HuH-7 (cell line): Measurements from ENCODE around the gene HIVEP2.

ENCODE experiments used
- DNase-seq: peaks from one replicate; pipeline ENCODE4 v3.0.0; 2011; ENCODE audit warnings: low spot score

Gene HIVEP2

DNA sequence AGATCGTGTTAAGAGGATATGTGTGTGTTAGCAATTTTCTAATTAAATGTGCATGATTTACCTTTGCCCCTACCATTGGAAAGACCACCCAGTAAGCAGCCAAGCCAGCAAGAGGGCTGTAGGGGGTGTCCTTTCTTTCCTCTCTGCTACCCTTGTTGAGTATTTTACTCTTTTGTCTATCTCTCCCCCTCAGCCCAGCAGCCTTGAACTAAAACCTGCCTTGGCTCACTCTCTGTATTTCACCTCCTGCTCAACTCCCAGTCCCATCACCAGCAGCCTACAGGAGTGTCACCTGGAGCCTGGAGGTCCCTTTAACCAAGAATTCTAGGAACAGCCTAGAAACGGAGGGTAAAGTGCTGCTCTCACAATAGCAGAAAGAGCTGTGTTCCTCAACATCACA lies 81.0 kb downstream of the HIVEP2 start:
- DNase-seq = no peak

GRCh38 chr6:142861711-142862110 lies 83.3 kb downstream of the HIVEP2 start:
- DNase-seq = no peak

GRCh38 chr6:142860498-142860897 lies 84.5 kb downstream of the HIVEP2 start:
- no peak for DNase-seq

GRCh38 chr6:142857796-142858555 lies 87.0 kb downstream of the HIVEP2 start:
- no peak for DNase-seq

DNA sequence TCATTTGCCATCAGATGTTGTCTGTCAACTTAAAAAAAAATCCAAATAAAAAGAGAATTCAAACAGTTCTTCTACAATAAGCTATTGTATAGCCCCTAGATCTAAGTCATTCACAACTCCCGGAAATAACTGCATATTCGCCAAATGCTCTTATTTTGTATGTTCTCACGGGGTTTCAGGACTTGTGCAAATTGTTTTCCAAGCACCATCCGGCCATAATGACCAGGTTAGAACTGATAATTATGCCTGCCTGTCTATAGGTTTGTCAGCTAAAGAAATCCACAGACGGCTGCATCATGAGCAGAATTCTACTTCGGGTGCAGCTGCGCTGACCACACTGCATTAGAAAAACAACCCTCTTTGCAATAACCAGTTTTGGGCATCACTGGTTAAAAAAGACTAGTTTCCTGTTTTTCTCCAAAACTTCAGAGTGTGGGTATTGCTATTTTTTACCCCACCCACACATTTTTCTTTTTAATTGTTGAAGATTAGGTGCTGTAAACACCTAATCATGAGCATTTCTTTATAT lies 87.7 kb downstream of the HIVEP2 start:
- DNase-seq = no peak

DNA sequence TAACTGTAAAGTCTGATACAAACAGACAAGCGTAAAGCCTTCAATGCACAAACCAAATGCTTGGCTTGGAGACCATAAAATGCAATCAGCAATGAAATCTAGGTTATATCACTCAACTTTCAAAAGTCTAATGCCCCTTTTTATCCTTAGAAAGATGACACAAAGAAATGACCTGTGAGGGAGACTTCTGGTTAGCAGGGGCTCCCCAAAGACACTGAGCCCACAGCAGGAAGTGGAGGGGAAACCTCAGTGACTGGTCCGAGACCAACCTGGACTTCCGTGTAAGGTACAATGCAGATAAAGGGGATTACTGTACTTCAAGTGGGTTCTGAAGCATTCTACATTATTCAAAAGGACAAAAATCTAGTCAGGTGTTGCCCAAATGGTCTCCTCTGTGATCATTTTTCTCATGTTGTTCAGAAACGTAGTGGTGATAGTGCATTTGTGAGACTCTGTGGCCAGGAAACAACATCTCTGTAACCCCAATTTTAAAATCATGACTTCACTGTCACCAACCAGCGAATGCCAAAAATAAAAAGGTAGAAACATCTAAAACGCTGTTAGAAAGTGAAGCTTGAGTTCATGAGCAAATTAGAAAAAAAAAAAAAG lies 88.2 kb downstream of the HIVEP2 start:
- no peak for DNase-seq

DNA sequence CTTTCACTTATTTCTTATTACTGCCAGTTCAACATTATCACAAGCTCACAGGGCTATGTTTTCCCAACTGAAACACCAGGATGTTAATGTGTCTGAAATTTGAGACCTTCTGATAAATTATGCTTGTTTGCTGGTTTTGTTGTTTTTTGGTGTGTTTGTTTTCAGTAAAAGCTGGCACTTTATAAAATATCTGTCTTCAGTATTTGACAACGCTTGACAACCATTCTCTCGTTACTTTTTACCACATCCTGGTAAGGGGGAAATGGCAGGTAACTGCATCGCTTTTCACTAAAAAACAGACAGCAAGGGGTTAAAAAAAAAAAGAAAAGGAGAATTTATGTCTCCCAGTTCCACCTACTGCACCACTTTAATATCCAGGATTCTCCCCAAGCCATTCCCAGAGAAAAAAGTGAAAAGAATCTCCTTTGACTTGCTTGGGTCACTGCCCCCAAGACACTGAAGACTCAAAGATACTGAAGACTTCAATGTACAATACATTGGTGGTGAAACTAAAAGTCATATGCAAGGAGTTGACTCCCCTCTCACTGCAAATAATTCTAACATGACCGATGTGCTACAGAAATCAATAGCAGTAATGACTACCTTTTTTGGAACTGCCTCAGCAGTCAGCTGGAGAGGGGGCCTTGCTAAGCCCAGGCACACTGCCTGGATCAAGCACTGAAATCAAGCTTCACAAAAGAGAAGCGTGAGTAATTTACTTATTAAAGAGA lies 88.9 kb downstream of the HIVEP2 start:
- no peak for DNase-seq

- no peak for DNase-seq
These were observed 90.1 kb downstream of the HIVEP2 start for GRCh38 chr6:142854589-142855488.

DNA sequence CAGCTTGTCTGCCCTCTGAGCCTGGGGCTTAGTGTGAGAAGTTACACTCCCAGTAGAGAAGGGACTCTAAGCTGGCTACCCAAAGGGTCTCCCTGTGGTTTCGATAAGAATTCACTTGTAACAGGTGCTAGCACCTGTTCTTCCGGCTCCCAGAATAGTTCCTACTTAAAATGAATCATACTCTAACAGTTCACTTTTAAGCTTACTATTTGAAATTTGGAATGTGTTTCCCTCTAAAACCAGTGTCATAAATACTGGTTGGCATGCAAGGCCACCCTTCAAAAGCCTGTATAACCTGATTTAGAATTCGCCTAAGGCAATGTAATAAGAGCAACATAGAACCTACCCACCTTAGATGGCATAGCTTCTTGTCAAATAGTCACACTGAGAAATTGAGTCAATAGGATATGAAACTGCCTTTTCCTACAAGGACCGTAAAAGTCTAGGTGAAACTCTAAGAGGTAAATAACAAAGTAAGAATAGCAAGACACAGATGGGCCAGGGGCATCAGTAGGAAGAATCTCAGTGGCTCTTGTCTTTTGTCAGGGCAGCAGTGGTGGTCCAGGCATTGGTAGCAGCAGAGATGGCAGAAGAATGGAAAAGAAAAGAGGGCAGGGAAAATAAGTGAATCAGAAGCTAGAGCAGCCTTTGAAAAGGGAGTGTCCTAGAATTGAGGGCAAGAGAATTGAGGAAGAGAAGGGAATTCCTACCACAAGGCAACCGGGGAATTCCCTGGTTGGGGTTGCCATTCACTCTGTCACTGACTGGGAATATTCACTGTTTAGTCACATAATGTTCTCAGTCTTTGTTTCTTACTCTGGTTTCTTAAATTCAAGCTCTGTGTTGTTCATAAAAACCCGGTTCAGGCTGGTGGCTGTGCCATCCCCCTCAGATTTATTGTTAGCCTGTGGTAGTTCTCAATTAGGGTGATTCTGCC lies 91.5 kb downstream of the HIVEP2 start:
- no peak for DNase-seq

- no peak for DNase-seq
These were observed 93.4 kb downstream of the HIVEP2 start for GRCh38 chr6:142851601-142852000.

DNA sequence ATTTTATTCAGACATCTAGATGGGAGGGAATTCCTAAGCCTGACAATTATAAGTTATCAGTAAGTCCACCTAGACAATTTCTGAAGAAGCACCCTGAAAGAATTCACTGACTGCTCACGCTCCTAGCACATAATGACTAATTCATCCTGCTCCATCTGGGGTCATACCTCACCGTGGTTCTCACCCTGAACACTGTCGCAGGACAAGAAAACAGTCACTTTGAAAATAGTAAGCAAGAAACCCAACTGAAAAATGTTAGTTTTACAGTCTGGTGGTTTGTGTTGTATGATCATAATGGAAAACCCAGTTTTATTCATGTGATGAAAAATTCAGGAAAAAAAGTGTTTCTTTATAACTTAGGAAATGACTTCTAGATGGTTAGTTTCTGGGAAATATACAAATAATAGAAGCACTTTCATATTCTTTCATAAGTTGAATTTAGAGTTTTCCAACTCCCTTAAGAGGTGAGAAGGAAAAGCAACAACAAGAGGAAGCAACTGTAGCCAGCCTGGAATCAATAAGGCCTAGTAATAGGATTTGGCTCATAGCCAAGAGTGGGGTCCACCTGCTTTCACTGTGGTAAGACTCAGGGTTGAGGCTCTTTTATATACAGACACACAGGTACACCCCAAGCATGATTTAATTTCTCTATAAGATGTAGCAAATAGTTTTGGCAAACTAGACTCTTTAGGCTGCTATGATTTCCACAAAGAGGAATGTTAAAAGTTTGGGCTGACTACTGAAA lies 94.1 kb downstream of the HIVEP2 start:
- no peak for DNase-seq

DNA sequence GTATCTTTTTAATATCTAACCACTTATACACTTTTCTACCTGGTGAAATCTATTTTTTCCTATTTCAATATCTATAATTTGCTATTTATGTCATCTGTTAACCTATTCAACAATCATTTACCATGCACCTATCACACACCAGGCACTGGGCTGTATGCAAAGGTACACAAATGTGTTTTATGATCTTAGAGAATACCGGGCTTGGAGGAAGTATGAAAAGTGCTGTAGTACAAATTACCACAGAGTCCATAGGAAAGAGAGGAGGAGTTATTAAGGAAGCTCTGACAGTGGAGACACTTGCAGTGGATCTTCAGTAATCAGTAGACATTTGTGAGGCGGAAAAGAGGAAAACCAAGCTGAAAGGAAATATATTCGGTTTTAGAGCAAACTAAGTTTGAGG lies 96.0 kb downstream of the HIVEP2 start:
- no peak for DNase-seq

DNA sequence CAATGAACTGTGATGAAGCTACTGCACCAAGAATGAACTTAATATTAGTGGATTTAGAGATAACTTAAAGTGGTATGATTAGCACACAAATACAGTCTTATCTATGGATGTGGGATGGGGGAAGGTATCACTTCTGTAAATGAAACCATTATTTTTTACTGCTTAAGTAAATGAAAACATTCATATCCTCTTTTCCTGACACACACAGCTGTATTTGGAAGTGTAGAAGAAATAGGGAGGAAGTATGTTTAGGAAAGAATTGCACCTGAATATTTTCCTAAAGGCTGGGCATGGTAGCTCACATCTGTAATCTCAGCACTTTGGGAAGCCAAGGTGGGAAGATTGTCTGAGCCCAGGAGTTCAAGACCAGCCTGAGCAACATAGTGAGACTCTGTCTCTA lies 96.8 kb downstream of the HIVEP2 start:
- DNase-seq = no peak

DNA sequence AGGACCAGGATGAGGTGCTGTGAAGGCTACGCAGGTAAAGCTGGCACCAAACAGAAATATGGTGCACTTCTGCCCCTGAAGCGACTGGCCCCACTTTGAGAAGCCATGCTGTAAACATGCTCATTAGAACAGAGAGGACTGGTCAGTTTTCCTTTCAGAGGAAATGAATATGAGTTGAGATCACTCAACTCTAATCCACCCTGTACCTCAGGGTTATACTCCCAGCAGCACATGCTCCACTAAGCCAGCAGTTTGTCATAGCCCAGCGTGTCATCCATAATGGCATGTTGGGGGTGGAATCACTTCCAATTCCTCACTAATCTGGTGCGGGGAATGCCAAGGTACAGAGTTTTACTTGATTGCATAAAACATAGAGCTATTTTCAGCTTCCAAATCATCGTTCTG lies 98.1 kb downstream of the HIVEP2 start:
- DNase-seq = no peak

GRCh38 chr6:142846459-142846831 lies 98.5 kb downstream of the HIVEP2 start:
- no peak for DNase-seq

GRCh38 chr6:142845624-142846458 lies 99.1 kb downstream of the HIVEP2 start:
- peak; percentile 85 for DNase-seq

- DNase-seq = no peak
These were observed 99.8 kb downstream of the HIVEP2 start for GRCh38 chr6:142845143-142845571.

GRCh38 chr6:142844065-142844755 lies 100.8 kb downstream of the HIVEP2 start:
- no peak for DNase-seq

DNA sequence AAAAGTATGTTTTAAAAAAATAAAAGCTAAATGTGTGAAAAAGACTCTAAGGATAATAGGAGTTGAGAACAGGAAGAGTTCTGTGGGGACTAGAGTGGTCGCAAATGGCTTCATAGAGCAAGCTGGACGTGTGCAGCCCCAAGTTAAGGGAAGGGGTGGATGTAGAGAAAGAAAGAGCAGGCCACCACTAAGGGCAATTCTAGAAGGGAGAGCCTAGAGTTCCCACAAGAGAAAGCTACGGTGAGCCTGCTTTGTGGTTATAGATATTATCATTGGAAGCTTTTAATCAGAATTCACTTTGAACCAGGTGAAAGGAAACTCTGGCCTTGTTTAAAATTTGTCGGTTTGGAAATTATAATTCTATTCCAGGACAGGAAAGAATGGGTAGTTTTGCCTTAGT lies 101.6 kb downstream of the HIVEP2 start:
- no peak for DNase-seq
